Kidney (tissue), 14 donors: ENCODE results near the gene OTULIN. TPM values are rescaled to one million over a fixed set of nuclear protein-coding genes. Genes with fewer than 3 reads are reported as not detected.

Experiments
- DNase-seq, 5 donors: peaks; one replicate each; pipeline ENCODE4 v3.0.0-alpha.2; 2013 to 2020
- FAIRE-seq: peaks from 2 replicates; lab custom pipeline; 2012; peaks lifted over from hg19 to GRCh38; lab: Jason Lieb, UNC
- H3K27ac ChIP-seq, 2 donors: one replicate each; pipeline ENCODE4 v1.7.0; 2013; ENCODE audit warnings: low read depth in 2 of 2, low read length in 2 of 2, inconsistent platforms in 1 of 2
- H3K27me3 ChIP-seq: one replicate; pipeline ENCODE4 v1.7.1; 2013; ENCODE audit warnings: low read length, inconsistent platforms; ENCODE audit not compliant: control insufficient read depth, insufficient read depth
- H3K36me3 ChIP-seq, 3 donors: one replicate each; pipeline versions ENCODE4 v1.7.0 to v1.7.1; 2013; ENCODE audit warnings: low read length in 3 of 3, control low read depth in 1 of 3, inconsistent platforms in 1 of 3; ENCODE audit not compliant: insufficient read depth in 3 of 3, control insufficient read depth in 2 of 3
- H3K4me1 ChIP-seq, 3 donors: one replicate each; pipeline versions ENCODE4 v1.7.0 to v1.7.1; 2013; ENCODE audit warnings: low read length in 3 of 3, inconsistent platforms in 1 of 3, low read depth in 1 of 3; ENCODE audit not compliant: control insufficient read depth in 2 of 3, insufficient read depth in 2 of 3
- H3K4me3 ChIP-seq, 3 donors: one replicate each; pipeline versions ENCODE4 v1.7.0 to v1.8.1; 2013; ENCODE audit warnings: low read length in 3 of 3, control low read depth in 1 of 3, inconsistent platforms in 1 of 3
- H3K9ac ChIP-seq, 3 donors: one replicate each; pipeline versions ENCODE4 v1.7.0 to v1.7.1; 2013; ENCODE audit warnings: low read length in 3 of 3, control low read depth in 1 of 3, inconsistent platforms in 1 of 3
- H3K9me3 ChIP-seq, 3 donors: one replicate each; pipeline versions ENCODE4 v1.7.0 to v1.7.1; 2013; ENCODE audit warnings: low read length in 3 of 3, control low read depth in 1 of 3, inconsistent platforms in 1 of 3; ENCODE audit not compliant: control insufficient read depth in 2 of 3, insufficient read depth in 1 of 3
- CTCF ChIP-seq: IDR thresholded peaks from 3 replicates; pipeline ENCODE4 v1.5.1; 2012; ENCODE audit warnings: mild to moderate bottlenecking, moderate library complexity, borderline replicate concordance; ENCODE audit not compliant: insufficient read depth; ENCODE audit errors: extremely low read depth
- intact Hi-C: fragments of 100-400 bp; cut with DNase I; formaldehyde crosslinking; loops from one replicate; pipeline ENCODE4 v1.11.1; 2022
- polyA plus RNA-seq: library from polyadenylated mRNA; stranded (reverse); fragments of 350-450 nt; fragmentation: Illumina TruSeq; extraction: RNeasy Lipid Tissue Mini Kit (QIAGEN cat#74804); gene quantifications from one replicate; pipeline ENCODE4 v1.2.3, GENCODE V29; 2014; ENCODE audit warnings: low read depth, low replicate concordance; ENCODE audit not compliant: insufficient read depth
- total RNA-seq: library from RNA; stranded (reverse); fragmentation: NEBNext Ultra II Directional; extraction: Animal tissue kit (Norgen Biotek cat#: 25700); gene quantifications from one replicate; pipeline ENCODE4 v1.2.1, GENCODE V29; 2021
- donor health status: control.
- donor health status: control.
- donor health status: control.
- donor health status: control.
- donor health status: control.
- donor health status: DM: yes; HTN: yes; CAD: no.
- donor health status: Normal renal cell carcinoma (clear cell type).

The OTULIN gene
- total and polyA plus RNA-seq, 2 donors from 2014 or later: 9.0 to 28.4 TPM

GRCh38 chr5:14745188-14745563, 80.7 kb downstream of the OTULIN start:
- no peak overlapping the region for H3K4me3 ChIP-seq
- no peaks in the 10 kb centered on the region for H3K9me3 ChIP-seq
- no peak for TF ChIP-seq CTCF
- no peaks in the 10 kb centered on the region for H3K4me1 ChIP-seq
- intact Hi-C loops: no loop called here
- no peak overlapping the region for H3K27ac ChIP-seq
- H3K27me3 ChIP-seq: no peaks in the 10 kb centered on the region
- H3K9ac ChIP-seq: no peak overlapping the region
- no peak for FAIRE-seq
- no peak for DNase-seq
- peaks cover 0 to 16% (median 10%) of the 10 kb centered on the region in 3 donors for H3K36me3 ChIP-seq

- no peak overlapping the region for H3K9ac ChIP-seq
- no peak for FAIRE-seq
- TF ChIP-seq CTCF: no peak
- H3K4me1 ChIP-seq: no peaks in the 10 kb centered on the region
- intact Hi-C loops: no loop called here
- no peaks in the 10 kb centered on the region for H3K27me3 ChIP-seq
- H3K27ac ChIP-seq: no peak overlapping the region
- H3K36me3 ChIP-seq: peaks cover 0 to 21% (median 11%) of the 10 kb centered on the region in 3 donors
- H3K9me3 ChIP-seq: no peaks in the 10 kb centered on the region
- no peak overlapping the region for H3K4me3 ChIP-seq
- no peak for DNase-seq
These were observed 81.2 kb downstream of the OTULIN start for GRCh38 chr5:14745753-14746152.

GRCh38 chr5:14748180-14748900, 83.8 kb downstream of the OTULIN start:
- FAIRE-seq (no peak), DNase-seq (no peak)
- H3K27me3 ChIP-seq: no peaks in the 10 kb centered on the region
- no peaks in the 10 kb centered on the region for H3K9me3 ChIP-seq
- no peaks in the 10 kb centered on the region for H3K4me1 ChIP-seq
- no peak for TF ChIP-seq CTCF
- H3K4me3 ChIP-seq: no peak overlapping the region
- no peak overlapping the region for H3K27ac ChIP-seq
- H3K36me3 ChIP-seq: peaks cover 0 to 23% (median 10%) of the 10 kb centered on the region in 3 donors
- H3K9ac ChIP-seq: no peak overlapping the region
- intact Hi-C loops: no loop called here

Other genes starting within 250 kb of the OTULIN start
- gene OTULINL, start 82.9 kb upstream of the OTULIN start, total RNA-seq: 10.8 TPM
- gene OTULINL, start 82.9 kb upstream of the OTULIN start, polyA plus RNA-seq: 7.1 TPM
- gene ANKH, start 207.1 kb downstream of the OTULIN start, total RNA-seq: 44.6 TPM
- 19.0 TPM for gene ANKH, start 207.1 kb downstream of the OTULIN start, polyA plus RNA-seq